T47D (cell line): ENCODE data around the gene OOSP4A.

ENCODE experiments used
- DNase-seq, 2 experiments: peaks; one replicate each; pipeline versions ENCODE4 v3.0.0 to v3.0.0-alpha.2; 2011 to 2012; ENCODE audit warnings: low read depth in 1 of 2, low spot score in 1 of 2
- JUND ChIP-seq: IDR thresholded peaks from 2 replicates; pipeline ENCODE4 v1.6.1; 2012; ENCODE audit warnings: low read depth
- in situ Hi-C: cut with HindIII; loops from 2 replicates; pipeline ENCODE4 v1.10.0; 2016; ENCODE audit warnings: low sequenced_read_pairs, low pct_unique_long_range_greater_than_20kb

The OOSP4A gene

GRCh38 chr11:59963733-59964132 lies at the start of gene OOSP4A:
Gene OOSP4A, plus strand, starts transcription at chr11:59964033. Its CDS starts 0 bp downstream, at chr11:59964033.
- no peak for DNase-seq
- in situ Hi-C loops, result no loop called here
- no peak for TF ChIP-seq JUND

GRCh38 chr11:59918480-59918879 lies 45.4 kb upstream of the OOSP4A start:
- in situ Hi-C loops, result no loop called here

DNA sequence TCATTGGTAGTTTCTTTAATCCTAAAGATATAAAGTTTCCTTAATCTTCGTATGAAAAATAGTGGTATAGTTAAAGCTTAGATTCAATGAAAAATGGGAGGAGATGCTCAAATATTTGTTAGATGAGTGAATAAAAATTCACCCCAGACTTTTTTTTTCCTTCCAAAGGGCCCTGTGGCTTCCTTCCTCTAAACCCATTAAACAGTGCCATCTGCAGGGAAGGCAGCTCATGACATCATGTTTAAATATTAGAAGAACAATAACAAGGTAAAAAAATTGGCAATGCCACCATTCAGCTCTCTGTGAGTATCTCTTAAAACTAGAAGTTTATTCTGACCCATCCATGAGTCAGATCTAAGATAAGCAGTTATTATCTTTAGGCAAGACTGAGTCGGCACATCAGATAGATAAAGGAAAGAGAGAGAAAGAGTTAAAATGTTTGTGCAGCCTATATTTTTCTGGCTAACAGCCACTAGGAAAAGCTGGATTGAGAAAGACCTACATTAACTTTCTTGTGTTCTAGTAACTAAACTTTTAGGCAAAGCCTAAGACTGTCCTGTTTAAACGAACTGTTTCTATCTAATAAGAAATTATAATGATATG lies 44.7 kb upstream of the OOSP4A start:
- TF ChIP-seq JUND, result no peak
- peak; percentile 40 to 73 for DNase-seq
- in situ Hi-C loops, result no loop called here

More at GRCh38 chr11:59918480-59918879, 45.4 kb upstream of the OOSP4A start:
- TF ChIP-seq JUND, result no peak
- no peak for DNase-seq

GRCh38 chr11:59923813-59924212 lies 40.0 kb upstream of the OOSP4A start:
- peak in 1 of 2 experiments; percentile 5 for DNase-seq
- in situ Hi-C loops, result no loop called here
- TF ChIP-seq JUND, result no peak

DNA sequence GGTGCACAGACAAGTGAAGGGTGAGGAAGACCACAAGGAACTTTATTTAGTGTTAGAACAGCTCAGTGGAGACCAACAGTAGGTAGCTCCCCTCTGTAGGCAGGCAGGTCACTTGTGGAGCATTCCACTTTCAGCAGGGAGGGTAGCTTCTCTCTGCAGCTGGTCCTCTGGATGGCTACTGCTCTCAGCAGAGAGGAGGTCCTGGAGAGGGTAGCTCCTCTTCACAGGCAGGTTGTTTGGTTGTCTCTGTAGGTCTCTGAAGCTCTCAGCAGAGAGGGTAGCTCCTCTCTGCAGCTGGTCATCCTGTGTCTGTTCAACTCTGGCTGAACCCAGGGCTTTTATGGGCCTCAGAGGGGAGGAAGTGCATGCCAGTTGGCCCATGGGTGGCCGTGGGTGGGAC lies 32.1 kb upstream of the OOSP4A start:
- in situ Hi-C loops, result no loop called here
- TF ChIP-seq JUND, result no peak
- DNase-seq, result no peak

DNA sequence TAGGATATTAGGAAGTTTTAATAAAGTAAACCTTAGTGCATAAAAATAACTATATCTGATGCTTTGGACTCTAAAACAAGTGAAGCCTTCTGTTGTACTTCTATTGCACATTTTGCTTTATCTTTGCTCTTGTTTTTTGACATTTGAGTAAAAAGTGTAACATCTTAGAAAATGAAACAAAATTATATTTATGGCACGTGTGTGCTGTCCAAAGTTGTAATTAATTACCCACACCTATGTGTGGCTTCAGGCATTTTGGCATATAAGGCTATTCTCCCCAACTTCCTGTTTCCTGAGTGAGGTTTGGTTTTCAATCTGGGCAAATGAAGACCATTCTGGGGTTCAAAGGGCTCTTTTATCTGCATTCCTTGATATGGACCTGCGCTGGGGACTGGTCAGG lies 25.7 kb upstream of the OOSP4A start, which contains the start of gene OOSP1:
Gene OOSP1, plus strand, starts transcription at position 301 of the 400 bp plus-strand sequence. Its CDS starts 23 bp downstream, at position 324.
- DNase-seq, result no peak
- TF ChIP-seq JUND, result no peak
- in situ Hi-C loops, result no loop called here

GRCh38 chr11:59938718-59939117 lies 25.1 kb upstream of the OOSP4A start:
- no peak for TF ChIP-seq JUND
- no peak for DNase-seq
- in situ Hi-C loops, result no loop called here

DNA sequence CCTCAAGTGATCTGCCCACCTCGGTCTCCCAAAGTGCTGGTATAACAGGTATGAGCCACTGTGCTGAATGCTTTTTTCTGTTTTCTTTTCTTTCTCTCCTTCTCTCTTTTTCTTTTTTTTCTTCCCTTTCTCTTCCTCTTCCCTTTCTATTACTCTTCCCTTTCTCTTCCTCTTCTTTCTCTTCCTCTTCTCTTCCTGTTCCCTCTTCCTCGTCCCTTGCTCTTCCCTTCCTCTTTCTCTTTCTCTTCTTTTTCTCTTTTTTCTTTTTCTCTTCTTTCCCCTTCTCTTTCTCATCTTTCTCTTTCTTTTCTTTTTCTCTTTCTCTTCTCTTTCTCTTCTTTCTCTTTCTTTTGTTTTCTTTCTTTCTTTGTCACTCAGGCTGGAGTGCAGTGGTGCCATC lies 24.4 kb upstream of the OOSP4A start:
- DNase-seq, result no peak
- in situ Hi-C loops, result no loop called here
- TF ChIP-seq JUND, result no peak

GRCh38 chr11:59941091-59941490 lies 22.7 kb upstream of the OOSP4A start:
- in situ Hi-C loops, result no loop called here
- no peak for DNase-seq
- no peak for TF ChIP-seq JUND

- TF ChIP-seq JUND, result no peak
- no peak for DNase-seq
- in situ Hi-C loops, result no loop called here
Observed at GRCh38 chr11:59943997-59944714, 19.7 kb upstream of the OOSP4A start.

GRCh38 chr11:59944720-59945119 lies 19.1 kb upstream of the OOSP4A start:
- no peak for TF ChIP-seq JUND
- in situ Hi-C loops, result no loop called here
- no peak for DNase-seq

GRCh38 chr11:59953463-59954218 lies 10.2 kb upstream of the OOSP4A start:
- in situ Hi-C loops, result no loop called here
- peak in 1 of 2 experiments; percentile 35 for DNase-seq
- no peak for TF ChIP-seq JUND

DNA sequence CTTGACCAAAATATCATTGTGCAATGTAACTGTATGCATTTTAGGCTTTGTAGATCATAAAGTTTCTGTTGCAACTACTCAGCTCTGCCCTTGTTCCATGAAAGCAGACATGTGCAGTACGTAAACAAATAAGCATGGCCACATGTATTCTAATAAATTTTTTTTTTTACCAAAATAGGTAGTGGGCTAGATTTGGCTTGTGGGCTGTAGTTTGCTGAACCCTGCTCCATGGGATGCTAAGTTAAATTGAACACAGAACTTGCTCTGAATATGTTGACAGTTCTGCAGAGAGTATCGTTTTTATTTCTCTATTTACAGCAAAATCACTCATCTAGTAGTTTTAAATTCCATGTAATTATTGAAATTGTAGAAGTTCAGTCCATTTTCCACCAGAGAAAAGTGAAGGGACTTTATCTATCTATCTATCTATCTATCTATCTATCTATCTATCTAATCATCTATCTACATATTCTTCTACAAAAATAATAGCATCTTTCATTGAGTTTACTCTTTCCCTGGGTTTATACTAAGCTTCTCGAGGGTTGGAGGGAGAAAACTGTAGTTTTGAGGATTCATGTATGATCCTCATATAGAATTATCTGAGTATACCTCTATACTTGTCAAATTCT lies 9.5 kb upstream of the OOSP4A start:
- in situ Hi-C loops, result no loop called here
- TF ChIP-seq JUND, result no peak
- DNase-seq, result no peak
